HepG2 (cell line): Measurements from ENCODE around the gene TMEM271. TPM values are rescaled to one million over a fixed set of nuclear protein-coding genes. Genes with fewer than 3 reads are reported as not detected.
A peak's percentile ranks its signal among the peaks of the same experiment; 100 is the strongest.

ENCODE experiments used
- ATAC-seq: fragments of 200-7000 bp; cut with Tn5 transposase; 3 replicates; pipeline ENCODE4 v1.9.1; 2020; ENCODE audit warnings: mild to moderate bottlenecking, moderate library complexity
- BruUV-seq: library from RNA; stranded (reverse); fragments of 400-500 nt; replicated peaks from 2 replicates; lab custom pipeline; 2021; lab: Mats Ljungman, UMichigan
- CTCF ChIA-PET: fragments of 300-600 bp; formaldehyde crosslinking; extraction: SDS; loops from one replicate; lab custom pipeline; 2021; ENCODE audit warnings: low total read pairs, inconsistent platforms, low intra/inter-chr PET ratio; lab: Yijun Ruan, JAX
- POLR2A ChIA-PET: fragments of 350-600 bp; sonication (Branson Sonifier 250); formaldehyde crosslinking; loops from one replicate; lab custom pipeline; 2020; ENCODE audit warnings: antibody characterized with exemption, inconsistent platforms; lab: Yijun Ruan, JAX
- DNase-seq: peaks from one replicate; pipeline ENCODE4 v3.0.0-alpha.2; 2015; ENCODE audit warnings: low spot score
- FAIRE-seq: peaks from 3 replicates; lab custom pipeline; 2011; peaks lifted over from hg19 to GRCh38; lab: Jason Lieb, UNC
- H2AFZ ChIP-seq: one replicate; pipeline ENCODE4 v1.6.1; 2011; ENCODE audit warnings: low read length, inconsistent platforms
- H3K27ac ChIP-seq: fragments of 300-600 bp; 3 replicates; pipeline ENCODE4 v1.8.0; 2011; ENCODE audit warnings: mixed run types, mild to moderate bottlenecking, mixed read lengths, low read length, inconsistent platforms; ENCODE audit not compliant: insufficient read depth; ENCODE audit errors: extremely low read length
- H3K27me3 ChIP-seq, 2 experiments: fragments of 200-600 bp in 1 of 2; 2 replicates in 1 of 2; 3 replicates in 1 of 2; pipeline versions ENCODE4 v1.6.0 to v1.8.0; 2011; ENCODE audit warnings: low read length in 2 of 2, mild to moderate bottlenecking in 2 of 2, moderate library complexity in 2 of 2, inconsistent platforms in 1 of 2; ENCODE audit not compliant: insufficient read depth in 2 of 2, control insufficient read depth in 1 of 2
- H3K36me3 ChIP-seq, 2 experiments: fragments of 200-600 bp in 1 of 2; replicated peaks in 1 of 2; 2 replicates in 1 of 2; 3 replicates in 1 of 2; pipeline versions ENCODE4 v1.5.1 to v1.8.0; 2011; ENCODE audit warnings: low read length in 2 of 2, inconsistent platforms in 1 of 2; ENCODE audit not compliant: insufficient read depth in 2 of 2, control insufficient read depth in 1 of 2
- H3K4me1 ChIP-seq: 2 replicates; pipeline ENCODE4 v1.5.1; 2012; ENCODE audit warnings: low read length, inconsistent platforms; ENCODE audit not compliant: insufficient read depth
- H3K4me2 ChIP-seq: 2 replicates; pipeline ENCODE4 v1.6.0; 2011; ENCODE audit warnings: low read depth, low read length, inconsistent platforms
- H3K4me3 ChIP-seq, 3 experiments: fragments of 200-600 bp in 1 of 3; sonication (generic), shearing (Covaris generic) in 1 of 3; replicated peaks in 1 of 3; 2 replicates each; pipeline ENCODE4 v1.5.1; 2011 to 2016; ENCODE audit warnings: low read length in 3 of 3, inconsistent platforms in 2 of 3, low read depth in 2 of 3, mild to moderate bottlenecking in 2 of 3, control low read depth in 1 of 3, mixed read lengths in 1 of 3; ENCODE audit not compliant: insufficient read depth in 1 of 3
- H3K79me2 ChIP-seq: one replicate; pipeline ENCODE4 v1.6.1; 2011; ENCODE audit warnings: low read length, inconsistent platforms; ENCODE audit not compliant: insufficient read depth
- H3K9ac ChIP-seq: 2 replicates; pipeline ENCODE4 v1.6.0; 2011; ENCODE audit warnings: mild to moderate bottlenecking, low read depth, low read length, inconsistent platforms; ENCODE audit not compliant: insufficient read depth
- H3K9me3 ChIP-seq: 2 replicates; pipeline ENCODE4 v1.5.1; 2012; ENCODE audit warnings: mild to moderate bottlenecking, low read length
- H4K20me1 ChIP-seq: 2 replicates; pipeline ENCODE4 v1.6.0; 2011; ENCODE audit warnings: inconsistent platforms, mild to moderate bottlenecking, low read length, moderate library complexity; ENCODE audit not compliant: insufficient read depth
- KAT8 ChIP-seq: IDR thresholded peaks from 2 replicates; pipeline ENCODE4 v1.6.1; 2016; ENCODE audit warnings: missing genetic modification reagents, missing compliant biosample characterization
- NKX3-1 ChIP-seq: sonication (generic); formaldehyde crosslinking; IDR thresholded peaks from 2 replicates; pipeline ENCODE4 v1.5.0; 2020; ENCODE audit warnings: missing genetic modification reagents
- RBFOX2 ChIP-seq: fragments of 200-400 bp; formaldehyde crosslinking; IDR thresholded peaks from 2 replicates; pipeline ENCODE4 v1.6.1; 2017; ENCODE audit warnings: low read depth, mild to moderate bottlenecking, low read length
- SCMH1 ChIP-seq: sonication (generic); formaldehyde crosslinking; IDR thresholded peaks from 2 replicates; pipeline ENCODE4 v1.9.0; 2021; ENCODE audit warnings: missing genetic modification reagents, mild to moderate bottlenecking, borderline replicate concordance
- SP4 ChIP-seq: sonication (generic); formaldehyde crosslinking; IDR thresholded peaks from 2 replicates; pipeline ENCODE4 v1.8.1; 2023; ENCODE audit warnings: mild to moderate bottlenecking, missing genetic modification reagents
- TGIF2 ChIP-seq: IDR thresholded peaks from 2 replicates; pipeline ENCODE4 v1.6.1; 2016; ENCODE audit warnings: control low read depth, missing compliant biosample characterization
- ZNF33B ChIP-seq: sonication (generic); formaldehyde crosslinking; IDR thresholded peaks from 2 replicates; pipeline ENCODE4 v1.5.1; 2020; ENCODE audit warnings: mild to moderate bottlenecking, missing genetic modification reagents
- ZNF652 ChIP-seq: IDR thresholded peaks from 2 replicates; pipeline ENCODE4 v1.6.1; 2016; ENCODE audit warnings: low read depth, borderline replicate concordance
- WGBS: methylation state at CpG from one replicate; pipeline ENCODE4 v1.1.6; 2017; ENCODE audit warnings: low lambda C conversion rate; 5-methylcytosine and 5-hydroxymethylcytosine counted together
- in situ Hi-C: cut with HindIII; loops from 2 replicates; pipeline ENCODE4 v1.10.0; 2017; ENCODE audit warnings: low pct_unique_long_range_greater_than_20kb; ENCODE audit not compliant: extremely low pct_ligation_motif_present
- intact Hi-C: fragments of 100-400 bp; cut with micrococcal nuclease; formaldehyde crosslinking; loops from one replicate; pipeline ENCODE4 v1.10.0; 2022; ENCODE audit not compliant: unreplicated experiment
- polyA plus RNA-seq, 8 experiments: library from polyadenylated mRNA; depleted of rRNA in 3 of 8; stranded (reverse) in 7 of 8; unstranded in 1 of 8; fragments of >200 nt; fragmentation: Illumina TruSeq in 4 of 8; extraction: Trizol in 4 of 8; gene quantifications; 2 replicates each; pipeline versions ENCODE4 v1.2.1 to v1.2.3, GENCODE V29; 2011 to 2016; ENCODE audit warnings: low read depth in 4 of 8, missing spikeins in 1 of 8, mixed read lengths in 1 of 8; ENCODE audit not compliant: insufficient read depth in 1 of 8
- total RNA-seq, 5 experiments: library from RNA; depleted of rRNA; stranded (reverse); fragments of >200 nt; fragmentation: Illumina TruSeq; extraction: Trizol; gene quantifications; 2 replicates each; pipeline ENCODE4 v1.2.3, GENCODE V29; 2016; ENCODE audit warnings: low read depth in 1 of 5
- TF ChIP-seq, protein P1 (sequence below): sonication (generic); formaldehyde crosslinking; IDR thresholded peaks from 2 replicates; pipeline ENCODE4 v1.5.0; 2020; ENCODE audit warnings: mild to moderate bottlenecking, missing genetic modification reagents, moderate library complexity
- TF ChIP-seq, protein P2 (sequence below): IDR thresholded peaks from 2 replicates; pipeline ENCODE4 v1.6.1; 2016
- TF ChIP-seq, protein P3 (sequence below): sonication (generic); formaldehyde crosslinking; IDR thresholded peaks from 2 replicates; pipeline ENCODE4 v1.4.0; 2020; ENCODE audit warnings: missing genetic modification reagents
- TF ChIP-seq, protein P4 (sequence below): sonication (generic); formaldehyde crosslinking; IDR thresholded peaks from 2 replicates; pipeline ENCODE4 v1.4.0; 2020; ENCODE audit warnings: missing genetic modification reagents

The TMEM271 gene
- total and polyA plus RNA-seq, 2 of the 13 experiments (the other 11 are each of a cell fraction or from before 2014, with no cell fraction given) = not detected

DNA sequence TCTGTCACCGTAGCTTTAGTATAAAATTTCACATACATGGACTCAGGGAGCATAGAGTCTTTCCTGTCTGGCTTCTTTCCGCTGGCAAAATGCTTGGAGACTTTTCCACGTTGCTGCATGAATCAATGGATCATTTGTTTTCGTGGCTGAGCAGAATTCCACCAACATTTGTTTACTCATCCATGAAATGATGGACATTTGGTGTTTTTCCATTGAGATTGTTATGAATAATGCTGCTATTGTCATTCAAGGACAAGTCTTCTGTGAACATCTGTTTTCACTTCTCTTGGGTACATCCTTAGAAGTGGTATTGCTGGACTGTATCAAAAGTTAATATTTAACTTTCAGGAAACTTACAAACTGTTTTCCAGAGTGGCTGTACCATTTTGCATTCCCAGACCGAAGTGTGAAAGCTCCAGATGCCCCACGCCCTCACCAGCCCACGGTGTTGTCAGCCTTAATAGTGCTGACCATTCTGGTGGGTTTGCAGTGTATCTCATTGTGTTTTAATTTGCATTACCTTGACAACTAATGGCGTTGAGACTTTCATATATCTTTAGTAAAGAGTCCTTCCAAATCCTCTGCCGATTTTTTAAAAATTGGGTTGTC, 5.8 kb upstream of the TMEM271 start (continued):
- TF ChIP-seq, protein P1, sequence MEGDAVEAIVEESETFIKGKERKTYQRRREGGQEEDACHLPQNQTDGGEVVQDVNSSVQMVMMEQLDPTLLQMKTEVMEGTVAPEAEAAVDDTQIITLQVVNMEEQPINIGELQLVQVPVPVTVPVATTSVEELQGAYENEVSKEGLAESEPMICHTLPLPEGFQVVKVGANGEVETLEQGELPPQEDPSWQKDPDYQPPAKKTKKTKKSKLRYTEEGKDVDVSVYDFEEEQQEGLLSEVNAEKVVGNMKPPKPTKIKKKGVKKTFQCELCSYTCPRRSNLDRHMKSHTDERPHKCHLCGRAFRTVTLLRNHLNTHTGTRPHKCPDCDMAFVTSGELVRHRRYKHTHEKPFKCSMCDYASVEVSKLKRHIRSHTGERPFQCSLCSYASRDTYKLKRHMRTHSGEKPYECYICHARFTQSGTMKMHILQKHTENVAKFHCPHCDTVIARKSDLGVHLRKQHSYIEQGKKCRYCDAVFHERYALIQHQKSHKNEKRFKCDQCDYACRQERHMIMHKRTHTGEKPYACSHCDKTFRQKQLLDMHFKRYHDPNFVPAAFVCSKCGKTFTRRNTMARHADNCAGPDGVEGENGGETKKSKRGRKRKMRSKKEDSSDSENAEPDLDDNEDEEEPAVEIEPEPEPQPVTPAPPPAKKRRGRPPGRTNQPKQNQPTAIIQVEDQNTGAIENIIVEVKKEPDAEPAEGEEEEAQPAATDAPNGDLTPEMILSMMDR (CRISPR knock-in tag) = no peak
- peak; percentile 21; the same call in 1 of the 2 replicates for TF ChIP-seq TGIF2 (CRISPR knock-in tag)

DNA sequence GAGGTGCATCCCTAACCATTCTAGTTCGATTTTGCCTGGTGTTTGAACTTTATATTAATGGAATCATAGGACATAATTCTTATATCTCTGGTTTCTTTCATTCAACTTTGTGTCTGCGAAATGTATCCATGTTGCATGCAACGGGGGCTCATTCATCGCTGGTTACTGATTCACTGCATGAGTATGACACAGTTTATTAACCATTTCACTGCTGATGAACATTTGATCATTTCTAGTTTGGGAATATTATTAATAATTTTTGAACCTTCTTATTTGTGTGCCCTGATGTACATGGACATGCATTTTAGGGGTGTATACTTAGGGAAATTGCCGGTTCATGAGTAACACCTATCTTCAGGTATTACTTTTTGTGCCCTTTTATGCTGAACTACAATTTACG, 5.1 kb upstream of the TMEM271 start:
- Histone ChIP-seq H3K27ac (peak overlapping the region; percentile 64), H3K27me3 (peaks cover 11 to 32% of the 10 kb centered on the region in 2 experiments), H3K9ac (peak overlapping the region; percentile 55; the same call in 1 of the 2 replicates), H3K4me1 (peaks cover 67% of the 10 kb centered on the region), H4K20me1 (no peaks in the 10 kb centered on the region), H3K9me3 (peaks cover 16% of the 10 kb centered on the region), H3K79me2 (no peaks in the 10 kb centered on the region), H3K4me3 (peak overlapping the region; percentile 13 to 45 (median 43)), H3K4me2 (peak overlapping the region; percentile 74), H2AFZ (peak overlapping the region; percentile 42), H3K36me3 (no peaks in the 10 kb centered on the region)
- ATAC-seq (no peak), FAIRE-seq (no peak), DNase-seq (no peak)
- intact Hi-C loops (no loop called here), in situ Hi-C loops (no loop called here)
- BruUV-seq = TSS peak; percentile 85
- ChIA-PET POLR2A (interaction anchor here (0.7 kb wide), 1 partner anchor 92 kb away, joined by 3 read pairs; the partner anchor contains the start of gene ATP5ME), CTCF (no interaction called here)
- WGBS = 5% methylated on average over 6 of the region's 6 CpGs
- TF ChIP-seq, protein P2, sequence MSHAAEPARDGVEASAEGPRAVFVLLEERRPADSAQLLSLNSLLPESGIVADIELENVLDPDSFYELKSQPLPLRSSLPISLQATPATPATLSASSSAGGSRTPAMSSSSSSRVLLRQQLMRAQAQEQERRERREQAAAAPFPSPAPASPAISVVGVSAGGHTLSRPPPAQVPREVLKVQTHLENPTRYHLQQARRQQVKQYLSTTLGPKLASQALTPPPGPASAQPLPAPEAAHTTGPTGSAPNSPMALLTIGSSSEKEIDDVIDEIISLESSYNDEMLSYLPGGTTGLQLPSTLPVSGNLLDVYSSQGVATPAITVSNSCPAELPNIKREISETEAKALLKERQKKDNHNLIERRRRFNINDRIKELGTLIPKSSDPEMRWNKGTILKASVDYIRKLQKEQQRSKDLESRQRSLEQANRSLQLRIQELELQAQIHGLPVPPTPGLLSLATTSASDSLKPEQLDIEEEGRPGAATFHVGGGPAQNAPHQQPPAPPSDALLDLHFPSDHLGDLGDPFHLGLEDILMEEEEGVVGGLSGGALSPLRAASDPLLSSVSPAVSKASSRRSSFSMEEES = no peak
- TF ChIP-seq, protein P3, sequence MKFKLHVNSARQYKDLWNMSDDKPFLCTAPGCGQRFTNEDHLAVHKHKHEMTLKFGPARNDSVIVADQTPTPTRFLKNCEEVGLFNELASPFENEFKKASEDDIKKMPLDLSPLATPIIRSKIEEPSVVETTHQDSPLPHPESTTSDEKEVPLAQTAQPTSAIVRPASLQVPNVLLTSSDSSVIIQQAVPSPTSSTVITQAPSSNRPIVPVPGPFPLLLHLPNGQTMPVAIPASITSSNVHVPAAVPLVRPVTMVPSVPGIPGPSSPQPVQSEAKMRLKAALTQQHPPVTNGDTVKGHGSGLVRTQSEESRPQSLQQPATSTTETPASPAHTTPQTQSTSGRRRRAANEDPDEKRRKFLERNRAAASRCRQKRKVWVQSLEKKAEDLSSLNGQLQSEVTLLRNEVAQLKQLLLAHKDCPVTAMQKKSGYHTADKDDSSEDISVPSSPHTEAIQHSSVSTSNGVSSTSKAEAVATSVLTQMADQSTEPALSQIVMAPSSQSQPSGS (CRISPR knock-in tag) = no peak
- TF ChIP-seq NKX3-1 (no peak), KAT8 (CRISPR knock-in tag) (peak; percentile 12; the same call in 1 of the 2 replicates), SP4 (CRISPR knock-in tag) (no peak), SCMH1 (no peak), RBFOX2 (0 out of 2 replicates have a peak, but pooled peaks have one; percentile 27), ZNF652 (peak; percentile 98), ZNF33B (no peak)
- TF ChIP-seq, protein P4, sequence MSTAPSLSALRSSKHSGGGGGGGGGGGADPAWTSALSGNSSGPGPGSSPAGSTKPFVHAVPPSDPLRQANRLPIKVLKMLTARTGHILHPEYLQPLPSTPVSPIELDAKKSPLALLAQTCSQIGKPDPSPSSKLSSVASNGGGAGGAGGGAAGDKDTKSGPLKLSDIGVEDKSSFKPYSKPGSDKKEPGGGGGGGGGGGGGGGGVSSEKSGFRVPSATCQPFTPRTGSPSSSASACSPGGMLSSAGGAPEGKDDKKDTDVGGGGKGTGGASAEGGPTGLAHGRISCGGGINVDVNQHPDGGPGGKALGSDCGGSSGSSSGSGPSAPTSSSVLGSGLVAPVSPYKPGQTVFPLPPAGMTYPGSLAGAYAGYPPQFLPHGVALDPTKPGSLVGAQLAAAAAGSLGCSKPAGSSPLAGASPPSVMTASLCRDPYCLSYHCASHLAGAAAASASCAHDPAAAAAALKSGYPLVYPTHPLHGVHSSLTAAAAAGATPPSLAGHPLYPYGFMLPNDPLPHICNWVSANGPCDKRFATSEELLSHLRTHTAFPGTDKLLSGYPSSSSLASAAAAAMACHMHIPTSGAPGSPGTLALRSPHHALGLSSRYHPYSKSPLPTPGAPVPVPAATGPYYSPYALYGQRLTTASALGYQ = peak; percentile 19; the same call in 1 of the 2 replicates
